HG02938 (cell line): Measurements from ENCODE around the gene FAM90A1.
"Not testable (repeated sequence)": the region's sequence is repeated elsewhere in the genome, so short reads cannot be mapped to it uniquely, and the experiment has no call there.

ENCODE experiments used
- ATAC-seq: cut with Tn5 transposase; IDR thresholded peaks from one replicate; pipeline ENCODE4 v1.9.1; 2021; ENCODE audit warnings: mild to moderate bottlenecking, moderate library complexity; ENCODE audit not compliant: unreplicated experiment

The FAM90A1 gene, protein sequence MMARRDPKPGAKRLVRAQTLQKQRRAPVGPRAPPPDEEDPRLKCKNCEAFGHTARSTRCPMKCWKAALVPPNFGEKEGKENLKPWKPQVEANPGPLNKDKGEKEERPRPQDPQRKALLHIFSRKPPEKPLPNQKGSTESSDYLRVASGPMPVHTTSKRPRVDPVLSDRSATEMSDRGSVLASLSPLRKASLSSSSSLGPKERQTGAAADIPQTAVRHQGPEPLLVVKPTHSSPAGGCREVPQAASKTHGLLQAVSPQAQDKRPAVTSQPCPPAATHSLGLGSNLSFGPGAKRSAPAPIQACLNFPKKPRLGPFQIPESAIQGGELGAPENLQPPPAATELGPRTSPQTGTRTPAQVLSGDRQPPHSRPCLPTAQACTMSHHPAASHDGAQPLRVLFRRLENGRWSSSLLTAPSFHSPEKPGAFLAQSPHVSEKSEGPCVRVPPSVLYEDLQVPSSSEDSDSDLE

DNA sequence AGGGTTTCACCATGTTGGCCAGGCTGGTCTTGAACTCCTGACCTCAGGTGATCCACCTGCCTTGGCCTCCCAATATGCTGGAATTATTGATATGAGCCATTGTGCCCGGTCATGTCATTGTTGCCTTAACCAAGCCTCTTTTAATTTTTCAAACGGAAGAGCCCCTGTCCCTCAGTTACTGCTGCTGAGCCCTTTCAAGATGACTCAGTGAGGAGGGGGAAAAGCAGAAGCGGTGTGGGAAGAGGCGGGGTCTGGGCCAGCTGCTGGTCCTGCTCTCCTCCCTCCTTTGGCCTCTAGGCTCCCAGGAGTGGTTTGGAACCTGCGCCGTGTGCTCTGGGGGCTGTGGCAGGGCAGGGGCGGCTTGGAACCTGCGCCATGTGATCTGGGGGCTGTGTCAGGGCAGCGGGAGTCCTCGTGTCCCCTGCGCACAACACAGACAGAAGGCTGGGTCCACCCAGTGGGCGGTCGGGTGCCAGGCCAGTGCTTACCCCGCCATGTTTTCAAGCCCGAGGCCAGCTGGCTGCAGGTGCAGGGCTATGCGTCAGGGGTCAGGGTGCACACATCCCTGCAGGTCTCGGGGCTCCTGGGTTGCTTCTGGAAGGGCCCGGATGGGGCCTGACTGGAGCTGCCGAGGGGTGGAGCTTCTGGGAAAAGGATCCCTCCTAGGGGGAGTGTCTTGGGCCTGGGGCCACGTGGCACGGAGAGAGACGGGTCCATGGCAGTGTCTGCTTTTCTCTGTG lies at the start of gene FAM90A1:
FAM90A1 (minus strand) TSS at position 627 of the 740 bp plus-strand sequence. CDS start 2,786 bp downstream, outside the sequence.
- not testable (repeated sequence) for ATAC-seq

- ATAC-seq: not testable (repeated sequence)
Measured at GRCh38 chr12:8276397-8276796, 49.0 kb upstream of the FAM90A1 start.

DNA sequence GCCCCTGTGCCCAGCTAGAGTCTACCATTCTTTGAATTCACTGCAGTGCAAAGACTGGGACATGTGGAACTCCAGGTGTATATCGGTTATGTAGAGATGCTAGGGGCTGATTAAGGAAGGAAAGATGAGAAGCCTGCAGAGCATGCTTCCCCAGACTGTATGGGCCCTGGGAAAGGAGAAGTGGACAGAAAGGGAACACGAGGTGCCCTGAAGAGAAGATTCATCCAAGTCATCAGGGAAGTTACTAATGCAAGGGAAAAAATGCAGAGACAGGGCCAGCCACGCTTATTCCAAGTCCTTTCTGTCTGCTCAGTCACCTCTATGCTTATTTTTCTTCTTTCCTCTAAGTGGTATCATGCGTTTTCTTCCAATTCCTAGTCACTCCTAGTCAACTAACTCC lies 39.3 kb upstream of the FAM90A1 start:
- ATAC-seq: not testable (repeated sequence)

GRCh38 chr12:8264236-8264635 lies 36.8 kb upstream of the FAM90A1 start:
- not testable (repeated sequence) for ATAC-seq

- ATAC-seq: not testable (repeated sequence)
Measured at GRCh38 chr12:8261111-8261554, 33.7 kb upstream of the FAM90A1 start.

DNA sequence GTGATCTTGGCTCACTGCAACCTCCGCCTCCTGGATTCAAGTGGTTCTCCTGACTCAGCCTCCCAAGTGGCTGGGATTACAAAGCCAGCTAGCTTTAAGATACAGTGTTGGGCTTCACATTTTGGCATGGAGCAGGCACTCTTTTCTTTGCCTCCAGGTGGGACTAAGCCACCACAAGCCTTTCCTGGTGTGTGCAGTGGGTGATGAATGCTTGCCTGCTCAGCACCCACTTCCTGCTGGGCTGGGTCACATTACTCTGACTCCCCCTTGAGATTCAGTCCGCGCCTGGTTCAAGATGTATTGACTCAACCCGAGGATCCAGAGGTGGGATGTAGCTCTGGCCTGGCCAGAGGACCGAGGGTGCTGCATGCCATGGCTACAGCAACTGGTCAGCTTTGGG lies 28.9 kb upstream of the FAM90A1 start:
- not testable (repeated sequence) for ATAC-seq

- ATAC-seq: not testable (repeated sequence)
Measured at GRCh38 chr12:8254705-8255104, 27.3 kb upstream of the FAM90A1 start.

- not testable (repeated sequence) for ATAC-seq
Measured at GRCh38 chr12:8252056-8252818, 24.8 kb upstream of the FAM90A1 start.

DNA sequence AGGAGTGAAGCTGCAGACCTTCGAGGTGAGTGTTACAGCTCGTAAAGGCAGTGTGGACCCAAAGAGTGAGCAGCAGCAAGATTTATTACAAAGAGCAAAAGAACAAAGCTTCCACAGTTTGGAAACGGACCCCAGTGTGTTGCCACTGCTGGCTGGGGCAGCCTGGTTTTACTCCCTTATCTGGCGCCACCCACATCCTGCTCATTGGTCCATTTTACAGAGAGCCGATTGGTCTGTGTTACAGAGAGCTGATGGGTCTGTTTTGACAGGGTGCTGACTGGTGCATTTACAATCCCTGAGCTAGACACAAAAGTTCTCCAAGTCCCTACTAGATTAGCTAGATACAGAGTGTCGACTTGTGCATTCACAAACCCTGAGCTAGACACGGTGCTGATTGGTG lies 24.2 kb upstream of the FAM90A1 start:
- not testable (repeated sequence) for ATAC-seq

- ATAC-seq: not testable (repeated sequence)
Measured at GRCh38 chr12:8246941-8247535, 19.6 kb upstream of the FAM90A1 start.

- not testable (repeated sequence) for ATAC-seq
Measured at GRCh38 chr12:8243682-8244161, 16.3 kb upstream of the FAM90A1 start.

- ATAC-seq: peak; percentile 82
Measured at GRCh38 chr12:8242880-8243681, 15.7 kb upstream of the FAM90A1 start.

- ATAC-seq: not testable (repeated sequence)
Measured at GRCh38 chr12:8242622-8242879, 15.1 kb upstream of the FAM90A1 start.

DNA sequence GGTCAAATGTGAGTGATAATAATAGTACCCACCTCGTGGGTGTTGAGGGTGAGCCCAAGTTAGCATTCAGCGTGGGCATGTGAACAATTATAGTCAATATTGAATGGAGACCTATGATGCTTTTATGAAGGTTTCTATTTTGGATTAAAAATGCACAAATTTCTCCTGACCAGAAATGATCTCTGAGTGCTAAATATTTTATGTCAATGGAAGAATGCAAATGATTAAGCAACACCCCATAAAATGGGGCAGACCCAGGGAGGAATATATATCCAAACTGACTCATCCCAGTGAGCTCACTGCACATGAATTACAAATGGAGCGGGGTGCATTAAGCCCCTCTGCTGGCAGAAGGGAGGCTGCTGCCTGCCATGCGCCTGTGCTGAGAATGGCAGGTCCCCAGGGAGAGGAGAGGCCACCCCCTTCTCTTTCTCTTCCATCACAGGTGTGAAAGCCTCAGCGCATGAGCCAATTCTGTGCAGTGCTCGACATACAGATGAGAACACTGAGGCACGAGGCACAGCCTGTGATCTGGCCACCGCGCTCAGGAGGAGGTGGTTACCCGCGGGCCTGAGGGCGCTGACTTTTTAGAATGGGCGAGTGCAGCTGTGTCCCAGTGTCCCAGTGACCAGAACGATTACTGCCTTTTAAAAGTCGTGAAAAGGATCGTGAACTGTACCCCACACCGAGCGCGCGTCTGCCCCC lies 14.7 kb upstream of the FAM90A1 start:
- ATAC-seq: not testable (repeated sequence)

GRCh38 chr12:8240340-8241114 lies 13.1 kb upstream of the FAM90A1 start:
- not testable (repeated sequence) for ATAC-seq

GRCh38 chr12:8237031-8237430 lies 9.6 kb upstream of the FAM90A1 start:
- not testable (repeated sequence) for ATAC-seq

DNA sequence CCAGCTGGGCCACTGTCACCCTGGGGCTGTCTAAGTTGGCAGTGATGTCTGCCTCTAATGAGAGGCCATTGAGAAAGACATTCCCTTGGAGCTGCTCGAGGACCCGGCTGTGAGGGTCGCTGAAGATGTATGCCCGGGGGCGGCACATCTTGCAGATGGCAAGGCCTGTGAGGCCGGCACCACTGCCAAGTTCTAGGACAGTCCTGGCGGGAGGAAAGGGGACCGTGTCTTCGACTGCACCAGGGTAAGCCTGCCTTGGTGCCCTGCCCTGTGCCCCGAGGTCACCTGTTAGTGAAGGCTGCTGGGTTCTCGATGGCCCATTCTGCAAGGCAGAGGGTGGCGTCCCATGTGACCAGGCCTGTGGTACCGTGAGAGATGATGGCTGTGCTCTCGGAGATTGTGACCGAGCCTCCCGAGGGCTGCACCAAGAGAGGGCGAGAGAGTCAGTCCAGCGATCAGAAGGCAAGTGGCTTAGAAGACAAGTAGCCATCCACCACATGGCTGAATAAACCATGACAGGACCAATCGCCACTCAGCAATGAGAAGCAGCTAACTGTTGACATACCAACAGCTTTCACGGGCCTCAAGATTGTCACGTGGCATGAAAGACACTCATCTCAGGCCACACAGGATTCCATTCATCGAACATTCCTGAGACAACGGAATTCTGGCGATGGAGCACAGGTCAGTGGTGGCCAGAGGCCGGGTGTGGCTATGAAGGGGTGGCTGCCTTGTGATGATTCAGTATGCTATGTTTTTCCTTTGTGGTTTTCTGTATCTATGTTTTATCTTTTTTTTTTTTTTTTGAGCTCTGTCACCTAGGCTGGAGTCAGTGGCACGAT lies 8.1 kb upstream of the FAM90A1 start:
- not testable (repeated sequence) for ATAC-seq
